ENCODE measurements around the gene ATP6V0B. TPM values are rescaled to one million over a fixed set of nuclear protein-coding genes. Genes with fewer than 3 reads are reported as not detected.

Gene ATP6V0B
- total and polyA plus RNA-seq, 2 experiments from 2014 or later, result 112 to 142 TPM

DNA sequence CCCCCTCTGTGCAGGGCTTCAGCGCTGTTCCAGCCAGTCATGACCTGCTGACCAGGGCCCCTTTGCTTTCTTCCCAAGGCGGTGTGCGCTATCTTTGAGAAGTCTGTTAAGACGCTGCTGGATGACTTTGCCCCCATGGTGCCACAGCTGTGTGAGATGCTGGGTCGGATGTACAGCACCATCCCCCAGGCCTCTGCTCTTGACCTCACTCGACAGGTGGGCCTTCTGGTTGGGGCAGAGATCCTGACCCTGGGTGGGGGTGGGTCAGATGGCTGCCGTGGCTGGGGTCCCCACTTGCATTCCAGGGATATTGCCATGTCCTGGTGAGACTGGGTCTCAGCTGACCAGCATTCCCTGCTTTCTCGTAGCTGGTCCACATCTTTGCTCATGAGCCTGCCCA, 14.0 kb upstream of the ATP6V0B start:
- Mint-ChIP-seq H3K27me3 (ENCODE audit: insufficient read depth, low read depth, poor library complexity) (peaks cover 9% of the 10 kb centered on the region), H3K9me3 (no peaks in the 10 kb centered on the region), H3K36me3 (ENCODE audit: low read depth) (no peaks in the 10 kb centered on the region; the same call in 1 of the 3 replicates), H3K4me3 (no peak overlapping the region), H3K4me1 (no peaks in the 10 kb centered on the region), H3K27ac (no peak overlapping the region)
- H4K20me1 ChIP-seq (replicated peaks; ENCODE audit: insufficient read depth), result no peaks in the 10 kb centered on the region
- H3K36me3 ChIP-seq (ENCODE audit: insufficient read depth), result no peaks in the 10 kb centered on the region
- H3K79me2 ChIP-seq (replicated peaks; ENCODE audit: insufficient read depth), result no peaks in the 10 kb centered on the region
- no peak for TF ChIP-seq POLR2AphosphoS5 (IDR thresholded peaks at IDR 0.05; ENCODE audit: low read depth)
- no peak for TF ChIP-seq REST (IDR thresholded peaks at IDR 0.05; ENCODE audit: unreplicated experiment)
- TF ChIP-seq ZNF114 (CRISPR knock-in tag; IDR thresholded peaks at IDR 0.05), result no peak
- TF ChIP-seq JUNB (IDR thresholded peaks at IDR 0.05; ENCODE audit: unreplicated experiment), result no peak
- no peak for TF ChIP-seq EZH2phosphoT487 (IDR thresholded peaks at IDR 0.05; ENCODE audit: unreplicated experiment)
- no peak for TF ChIP-seq NANOG (IDR thresholded peaks at IDR 0.05; ENCODE audit: borderline replicate concordance)
- TF ChIP-seq CREB1 (CRISPR knock-in tag; IDR thresholded peaks at IDR 0.05; ENCODE audit: low read depth), result no peak
- no peak for TF ChIP-seq EZH2 (IDR thresholded peaks at IDR 0.05; ENCODE audit: low read depth, unreplicated experiment)
- TF ChIP-seq, protein P1, sequence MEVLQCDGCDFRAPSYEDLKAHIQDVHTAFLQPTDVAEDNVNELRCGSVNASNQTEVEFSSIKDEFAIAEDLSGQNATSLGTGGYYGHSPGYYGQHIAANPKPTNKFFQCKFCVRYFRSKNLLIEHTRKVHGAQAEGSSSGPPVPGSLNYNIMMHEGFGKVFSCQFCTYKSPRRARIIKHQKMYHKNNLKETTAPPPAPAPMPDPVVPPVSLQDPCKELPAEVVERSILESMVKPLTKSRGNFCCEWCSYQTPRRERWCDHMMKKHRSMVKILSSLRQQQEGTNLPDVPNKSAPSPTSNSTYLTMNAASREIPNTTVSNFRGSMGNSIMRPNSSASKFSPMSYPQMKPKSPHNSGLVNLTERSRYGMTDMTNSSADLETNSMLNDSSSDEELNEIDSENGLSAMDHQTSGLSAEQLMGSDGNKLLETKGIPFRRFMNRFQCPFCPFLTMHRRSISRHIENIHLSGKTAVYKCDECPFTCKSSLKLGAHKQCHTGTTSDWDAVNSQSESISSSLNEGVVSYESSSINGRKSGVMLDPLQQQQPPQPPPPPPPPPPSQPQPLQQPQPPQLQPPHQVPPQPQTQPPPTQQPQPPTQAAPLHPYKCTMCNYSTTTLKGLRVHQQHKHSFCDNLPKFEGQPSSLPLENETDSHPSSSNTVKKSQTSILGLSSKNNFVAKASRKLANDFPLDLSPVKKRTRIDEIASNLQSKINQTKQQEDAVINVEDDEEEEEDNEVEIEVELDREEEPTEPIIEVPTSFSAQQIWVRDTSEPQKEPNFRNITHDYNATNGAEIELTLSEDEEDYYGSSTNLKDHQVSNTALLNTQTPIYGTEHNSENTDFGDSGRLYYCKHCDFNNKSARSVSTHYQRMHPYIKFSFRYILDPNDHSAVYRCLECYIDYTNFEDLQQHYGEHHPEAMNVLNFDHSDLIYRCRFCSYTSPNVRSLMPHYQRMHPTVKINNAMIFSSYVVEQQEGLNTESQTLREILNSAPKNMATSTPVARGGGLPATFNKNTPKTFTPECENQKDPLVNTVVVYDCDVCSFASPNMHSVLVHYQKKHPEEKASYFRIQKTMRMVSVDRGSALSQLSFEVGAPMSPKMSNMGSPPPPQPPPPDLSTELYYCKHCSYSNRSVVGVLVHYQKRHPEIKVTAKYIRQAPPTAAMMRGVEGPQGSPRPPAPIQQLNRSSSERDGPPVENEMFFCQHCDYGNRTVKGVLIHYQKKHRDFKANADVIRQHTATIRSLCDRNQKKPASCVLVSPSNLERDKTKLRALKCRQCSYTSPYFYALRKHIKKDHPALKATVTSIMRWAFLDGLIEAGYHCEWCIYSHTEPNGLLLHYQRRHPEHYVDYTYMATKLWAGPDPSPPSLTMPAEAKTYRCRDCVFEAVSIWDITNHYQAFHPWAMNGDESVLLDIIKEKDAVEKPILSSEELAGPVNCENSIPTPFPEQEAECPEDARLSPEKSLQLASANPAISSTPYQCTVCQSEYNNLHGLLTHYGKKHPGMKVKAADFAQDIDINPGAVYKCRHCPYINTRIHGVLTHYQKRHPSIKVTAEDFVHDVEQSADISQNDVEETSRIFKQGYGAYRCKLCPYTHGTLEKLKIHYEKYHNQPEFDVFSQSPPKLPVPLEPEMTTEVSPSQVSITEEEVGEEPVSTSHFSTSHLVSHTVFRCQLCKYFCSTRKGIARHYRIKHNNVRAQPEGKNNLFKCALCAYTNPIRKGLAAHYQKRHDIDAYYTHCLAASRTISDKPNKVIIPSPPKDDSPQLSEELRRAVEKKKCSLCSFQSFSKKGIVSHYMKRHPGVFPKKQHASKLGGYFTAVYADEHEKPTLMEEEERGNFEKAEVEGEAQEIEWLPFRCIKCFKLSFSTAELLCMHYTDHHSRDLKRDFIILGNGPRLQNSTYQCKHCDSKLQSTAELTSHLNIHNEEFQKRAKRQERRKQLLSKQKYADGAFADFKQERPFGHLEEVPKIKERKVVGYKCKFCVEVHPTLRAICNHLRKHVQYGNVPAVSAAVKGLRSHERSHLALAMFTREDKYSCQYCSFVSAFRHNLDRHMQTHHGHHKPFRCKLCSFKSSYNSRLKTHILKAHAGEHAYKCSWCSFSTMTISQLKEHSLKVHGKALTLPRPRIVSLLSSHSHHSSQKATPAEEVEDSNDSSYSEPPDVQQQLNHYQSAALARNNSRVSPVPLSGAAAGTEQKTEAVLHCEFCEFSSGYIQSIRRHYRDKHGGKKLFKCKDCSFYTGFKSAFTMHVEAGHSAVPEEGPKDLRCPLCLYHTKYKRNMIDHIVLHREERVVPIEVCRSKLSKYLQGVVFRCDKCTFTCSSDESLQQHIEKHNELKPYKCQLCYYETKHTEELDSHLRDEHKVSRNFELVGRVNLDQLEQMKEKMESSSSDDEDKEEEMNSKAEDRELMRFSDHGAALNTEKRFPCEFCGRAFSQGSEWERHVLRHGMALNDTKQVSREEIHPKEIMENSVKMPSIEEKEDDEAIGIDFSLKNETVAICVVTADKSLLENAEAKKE (CRISPR knock-in tag; IDR thresholded peaks at IDR 0.05), result no peak
- no peak for TF ChIP-seq CTCF (conservative IDR thresholded peaks at IDR 0.05; ENCODE audit: low read depth in 2 of 2)
- TF ChIP-seq, protein P2, sequence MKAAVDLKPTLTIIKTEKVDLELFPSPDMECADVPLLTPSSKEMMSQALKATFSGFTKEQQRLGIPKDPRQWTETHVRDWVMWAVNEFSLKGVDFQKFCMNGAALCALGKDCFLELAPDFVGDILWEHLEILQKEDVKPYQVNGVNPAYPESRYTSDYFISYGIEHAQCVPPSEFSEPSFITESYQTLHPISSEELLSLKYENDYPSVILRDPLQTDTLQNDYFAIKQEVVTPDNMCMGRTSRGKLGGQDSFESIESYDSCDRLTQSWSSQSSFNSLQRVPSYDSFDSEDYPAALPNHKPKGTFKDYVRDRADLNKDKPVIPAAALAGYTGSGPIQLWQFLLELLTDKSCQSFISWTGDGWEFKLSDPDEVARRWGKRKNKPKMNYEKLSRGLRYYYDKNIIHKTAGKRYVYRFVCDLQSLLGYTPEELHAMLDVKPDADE (IDR thresholded peaks at IDR 0.05), result no peak
- no peak for TF ChIP-seq ZNF331 (CRISPR knock-in tag; IDR thresholded peaks at IDR 0.05; ENCODE audit: low read depth)
- no peak for TF ChIP-seq STAT1 (IDR thresholded peaks at IDR 0.05; ENCODE audit: unreplicated experiment)
- no peaks in the 10 kb centered on the region for H3K9me2 ChIP-seq (ENCODE audit: insufficient read depth)
- no peak overlapping the region for H3K4me3 ChIP-seq
- no peak overlapping the region for H3K27ac ChIP-seq (ENCODE audit: low read depth)
- no peaks in the 10 kb centered on the region for H3K4me1 ChIP-seq (ENCODE audit: insufficient read depth)
- H3F3A ChIP-seq (replicated peaks; ENCODE audit: low read depth), result no peaks in the 10 kb centered on the region
- DNase-seq (ENCODE audit: low spot score) (no peak), ATAC-seq (no peak)
- no peak overlapping the region for H2AFZ ChIP-seq
- no peak overlapping the region for H3K4me2 ChIP-seq
- H3K27me3 ChIP-seq (ENCODE audit: insufficient read depth), result no peaks in the 10 kb centered on the region
